OCI-M1 (cell line): ENCODE results near the gene HMCN1.

ENCODE experiments used
- DNase-seq: peaks from one replicate; lab custom pipeline; 2025; lab: John Stamatoyannopoulos, UW

Gene HMCN1

DNA sequence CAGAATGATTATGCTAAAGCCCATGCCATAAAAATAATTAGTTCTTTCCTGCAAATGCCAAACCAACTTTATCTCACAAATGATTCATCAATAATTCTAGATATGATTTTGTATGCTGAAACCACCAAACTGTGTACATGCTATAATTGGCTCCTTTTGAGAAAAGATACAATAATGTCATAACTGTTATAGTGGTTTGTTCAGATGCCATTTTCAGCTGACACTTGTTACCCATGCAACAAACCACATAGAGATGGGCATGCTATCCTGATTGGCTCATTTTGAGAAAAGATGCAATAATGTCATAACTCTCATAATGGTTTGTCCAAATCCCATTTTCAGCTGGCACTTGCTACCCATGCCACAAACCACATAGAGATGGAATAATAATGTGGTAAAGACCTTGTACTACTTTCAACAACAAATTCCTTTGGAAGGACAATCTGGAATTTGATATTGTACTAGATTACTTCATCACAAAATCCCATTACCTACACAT is 357.1 kb downstream of the HMCN1 start:
- DNase-seq = no peak

DNA sequence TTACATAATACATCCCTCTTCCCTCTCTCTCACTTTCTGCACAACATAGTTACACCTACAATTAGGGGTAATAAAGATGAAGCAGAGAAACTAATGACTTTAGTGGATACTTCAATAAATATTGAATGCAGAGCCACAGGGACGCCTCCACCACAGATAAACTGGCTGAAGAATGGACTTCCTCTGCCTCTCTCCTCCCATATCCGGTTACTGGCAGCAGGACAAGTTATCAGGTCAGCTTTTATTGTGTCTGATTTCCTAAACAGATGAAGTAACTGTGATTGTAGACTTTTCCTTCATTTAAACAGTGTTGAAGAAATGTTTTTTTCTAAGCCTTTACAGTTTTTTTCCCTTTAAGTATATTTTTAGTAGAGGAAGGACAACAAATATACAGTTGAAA is 359.2 kb downstream of the HMCN1 start:
- peak; percentile 74 for DNase-seq

DNA sequence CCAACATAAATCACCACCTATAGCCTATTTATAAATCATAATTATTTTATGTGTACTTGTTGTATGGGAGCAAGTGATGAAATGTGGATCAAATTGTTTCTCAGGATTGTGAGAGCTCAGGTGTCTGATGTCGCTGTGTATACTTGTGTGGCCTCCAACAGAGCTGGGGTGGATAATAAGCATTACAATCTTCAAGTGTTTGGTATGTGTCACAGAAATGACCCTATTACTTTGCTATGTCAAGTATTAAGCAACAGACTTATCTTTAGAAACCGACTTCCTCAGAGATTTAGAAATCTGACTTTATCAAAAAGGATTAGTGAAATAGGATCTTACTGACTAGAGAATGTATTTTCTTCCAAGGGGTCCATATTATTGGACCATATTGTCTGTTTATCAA is 360.0 kb downstream of the HMCN1 start:
- DNase-seq = no peak

DNA sequence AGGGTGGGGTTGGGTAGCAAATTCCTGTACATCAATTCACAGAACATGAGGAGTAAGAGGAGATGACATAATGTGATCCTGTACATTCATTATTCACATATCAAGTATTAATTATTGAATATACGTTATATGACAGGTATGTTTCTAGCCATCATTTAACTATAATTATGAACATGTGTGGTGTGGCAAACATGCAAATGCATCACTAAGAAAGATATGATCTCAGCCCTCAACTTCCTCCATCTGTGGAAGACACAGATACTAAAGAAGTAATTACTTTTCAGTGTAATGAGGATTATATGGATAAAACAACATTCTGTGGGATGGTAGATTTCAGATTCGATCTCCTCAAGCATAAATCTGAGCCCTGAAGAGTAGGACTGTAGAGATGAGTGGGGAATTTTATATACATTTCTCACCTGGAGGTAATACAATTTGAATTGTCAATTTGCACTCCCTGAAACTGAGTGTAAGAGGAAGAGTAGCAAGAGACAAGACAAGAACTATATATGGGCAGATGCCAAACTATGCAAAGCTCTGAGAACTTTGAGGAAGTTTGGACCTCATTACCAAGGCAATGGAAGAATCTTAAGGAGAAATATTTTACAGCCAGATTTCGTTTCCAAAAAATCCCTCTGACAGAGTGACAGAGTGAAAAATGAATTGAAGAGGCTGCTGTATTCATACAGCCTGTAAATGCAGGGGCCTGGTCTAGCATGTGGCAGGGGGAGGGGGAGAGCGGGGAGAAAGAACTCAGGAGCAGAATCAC is 365.3 kb downstream of the HMCN1 start:
- peak; percentile 65 for DNase-seq

DNA sequence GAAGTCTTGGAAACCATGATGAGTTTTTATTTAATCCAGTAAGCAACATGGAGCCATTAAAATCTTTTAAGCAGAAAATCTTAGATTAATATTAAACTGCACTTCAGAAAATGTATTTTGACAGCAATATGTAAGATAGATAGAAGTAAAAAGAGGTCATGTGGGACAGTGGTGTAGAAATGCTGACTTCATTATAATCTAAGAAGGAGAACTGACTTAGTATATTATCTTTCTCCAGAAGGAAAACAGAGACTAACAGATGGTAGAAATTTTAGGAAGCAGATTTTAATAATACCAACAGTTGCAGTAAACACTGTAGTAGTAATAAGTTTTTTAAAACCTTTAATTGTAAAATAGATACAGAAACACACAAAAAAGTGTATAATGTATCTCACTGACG is 367.9 kb downstream of the HMCN1 start:
- peak; percentile 52 for DNase-seq

DNA sequence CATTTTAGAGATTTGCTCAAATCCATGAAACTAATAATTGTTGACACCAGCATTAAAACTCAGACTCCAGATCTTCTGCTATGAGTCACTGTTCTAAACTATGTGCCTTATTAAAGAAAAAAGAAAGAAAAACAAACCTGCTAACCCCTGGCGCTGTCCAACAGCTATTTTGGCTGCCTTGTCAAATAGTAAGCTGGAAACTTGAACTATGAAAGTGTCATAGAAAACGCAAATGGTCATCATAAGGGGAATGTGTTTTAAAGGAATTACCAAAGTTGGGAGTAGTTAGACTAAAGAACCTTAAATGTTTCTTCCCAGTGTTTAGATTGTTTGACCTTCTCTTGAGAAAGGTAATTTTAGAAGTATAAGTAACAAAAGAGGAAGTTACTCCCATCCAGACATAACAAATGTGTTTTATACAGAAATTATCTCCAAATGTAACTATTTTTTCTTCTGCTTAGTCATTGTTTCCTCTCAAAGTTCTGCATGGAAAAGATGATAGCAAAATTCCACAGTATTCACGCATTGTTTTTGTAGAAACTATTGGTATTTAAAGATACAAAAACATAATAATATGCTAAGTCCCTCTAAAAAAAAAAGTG is 368.5 kb downstream of the HMCN1 start:
- peak; percentile 85 for DNase-seq

DNA sequence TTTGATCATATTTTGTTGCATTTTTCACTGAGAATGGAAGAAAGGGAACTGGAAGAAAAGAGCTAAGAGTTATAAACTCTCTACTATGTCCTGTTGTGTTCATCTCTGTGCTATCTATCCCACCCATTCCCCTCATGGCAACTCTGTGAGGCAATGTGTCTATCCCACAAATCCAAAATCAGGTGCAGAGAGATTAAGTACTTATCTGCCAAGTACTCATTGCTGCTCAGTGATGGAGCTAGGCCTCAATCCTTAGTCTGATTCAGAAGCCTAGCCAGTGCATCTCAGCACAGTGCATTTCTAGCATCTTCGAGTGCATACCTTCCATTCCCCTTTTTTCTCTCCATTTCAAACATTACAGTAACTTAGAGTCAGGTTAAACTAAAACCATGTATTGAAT is 370.3 kb downstream of the HMCN1 start:
- DNase-seq = peak; percentile 39

DNA sequence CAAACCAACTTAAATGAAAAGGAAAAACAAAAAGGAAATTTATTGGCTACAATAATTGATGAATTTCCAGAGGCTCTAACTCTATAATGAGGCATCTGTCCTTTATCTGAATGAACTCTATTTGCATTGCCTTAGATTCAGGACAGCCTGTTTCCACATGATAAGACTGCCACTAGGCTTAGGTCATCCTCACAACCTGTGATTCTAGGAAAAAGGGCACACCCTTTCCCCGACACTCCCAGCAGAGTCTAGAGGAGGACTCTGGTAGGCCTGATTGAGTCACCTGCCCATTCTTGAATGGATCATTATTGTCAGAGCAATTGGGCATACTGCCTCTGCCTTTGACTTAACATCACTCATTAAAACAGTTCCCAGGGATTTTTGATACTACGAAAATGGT is 378.1 kb downstream of the HMCN1 start:
- DNase-seq = peak; percentile 97

DNA sequence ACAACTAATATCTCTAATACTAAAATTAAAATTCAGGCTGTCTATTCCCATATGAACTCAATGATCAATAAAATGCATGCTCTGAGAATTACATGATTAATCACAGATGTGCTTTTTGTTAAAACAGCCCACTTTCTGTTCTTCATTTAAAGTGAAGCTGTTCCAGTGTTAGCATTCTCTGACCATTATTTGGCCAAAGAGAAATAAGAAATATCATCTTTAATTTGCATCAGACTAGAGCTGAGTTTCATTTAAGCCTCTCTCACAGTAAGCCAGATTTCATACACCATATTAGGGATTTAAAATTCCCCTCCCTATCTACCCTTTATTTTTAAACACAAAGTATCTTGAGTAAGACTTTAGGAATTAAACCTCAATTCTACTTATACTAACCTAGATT is 379.3 kb downstream of the HMCN1 start:
- no peak for DNase-seq

DNA sequence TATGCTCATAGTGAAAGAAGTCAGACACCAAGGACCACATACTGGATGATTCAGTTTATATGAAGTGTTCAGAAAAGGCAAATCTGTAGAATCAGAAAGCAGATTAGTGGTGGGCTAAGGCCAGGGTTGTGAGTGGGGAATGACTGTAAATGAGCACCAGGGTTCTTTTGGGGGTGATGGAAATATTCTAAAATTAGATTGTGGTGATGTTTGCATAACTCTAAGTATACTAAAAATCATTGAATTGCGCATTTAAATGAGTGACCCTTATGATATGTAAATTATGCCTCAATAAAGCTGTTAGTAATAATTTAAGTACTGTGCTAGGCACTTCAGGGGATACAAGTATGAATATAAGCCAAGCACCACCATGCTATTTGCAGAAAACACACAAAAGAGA is 384.5 kb downstream of the HMCN1 start:
- no peak for DNase-seq

DNA sequence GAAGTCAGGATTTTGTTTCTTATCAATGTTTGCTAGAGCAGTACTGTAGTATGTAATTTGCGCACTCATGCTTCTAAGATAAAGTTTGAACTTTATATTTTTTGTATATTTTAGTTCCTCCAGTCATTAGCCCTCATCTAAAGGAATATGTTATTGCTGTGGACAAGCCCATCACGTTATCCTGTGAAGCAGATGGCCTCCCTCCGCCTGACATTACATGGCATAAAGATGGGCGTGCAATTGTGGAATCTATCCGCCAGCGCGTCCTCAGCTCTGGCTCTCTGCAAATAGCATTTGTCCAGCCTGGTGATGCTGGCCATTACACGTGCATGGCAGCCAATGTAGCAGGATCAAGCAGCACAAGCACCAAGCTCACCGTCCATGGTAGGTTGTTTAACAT is 388.6 kb downstream of the HMCN1 start:
- no peak for DNase-seq

DNA sequence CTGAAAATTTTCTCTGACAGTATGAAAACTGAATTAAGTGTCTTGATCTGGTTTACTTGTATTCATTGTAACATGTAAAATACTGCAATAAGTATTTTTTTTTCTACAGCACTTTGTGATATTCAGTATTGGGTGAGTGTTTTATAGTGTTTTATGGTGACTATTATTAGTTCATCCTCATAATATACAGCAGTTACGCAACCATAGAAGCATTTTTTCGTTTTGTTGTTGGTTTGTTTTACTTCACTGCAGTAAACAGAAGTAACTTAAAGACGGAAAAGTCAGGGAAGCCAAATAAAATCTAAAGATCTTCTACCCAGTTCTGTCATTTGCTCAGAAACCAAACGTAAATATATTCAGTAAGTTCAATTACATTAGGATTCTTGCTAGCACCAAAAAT is 390.8 kb downstream of the HMCN1 start:
- DNase-seq = no peak

DNA sequence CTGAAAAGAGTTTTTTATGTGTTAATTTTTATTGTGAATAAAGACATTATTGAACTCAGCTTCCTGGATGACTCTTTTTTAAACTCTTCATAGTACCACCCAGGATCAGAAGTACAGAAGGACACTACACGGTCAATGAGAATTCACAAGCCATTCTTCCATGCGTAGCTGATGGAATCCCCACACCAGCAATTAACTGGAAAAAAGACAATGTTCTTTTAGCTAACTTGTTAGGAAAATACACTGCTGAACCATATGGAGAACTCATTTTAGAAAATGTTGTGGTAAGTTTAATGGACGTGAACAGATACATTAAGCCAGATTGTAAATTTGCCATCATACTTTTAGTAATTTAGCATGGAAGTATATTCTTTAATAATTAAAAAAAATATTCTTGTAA is 391.3 kb downstream of the HMCN1 start:
- no peak for DNase-seq

DNA sequence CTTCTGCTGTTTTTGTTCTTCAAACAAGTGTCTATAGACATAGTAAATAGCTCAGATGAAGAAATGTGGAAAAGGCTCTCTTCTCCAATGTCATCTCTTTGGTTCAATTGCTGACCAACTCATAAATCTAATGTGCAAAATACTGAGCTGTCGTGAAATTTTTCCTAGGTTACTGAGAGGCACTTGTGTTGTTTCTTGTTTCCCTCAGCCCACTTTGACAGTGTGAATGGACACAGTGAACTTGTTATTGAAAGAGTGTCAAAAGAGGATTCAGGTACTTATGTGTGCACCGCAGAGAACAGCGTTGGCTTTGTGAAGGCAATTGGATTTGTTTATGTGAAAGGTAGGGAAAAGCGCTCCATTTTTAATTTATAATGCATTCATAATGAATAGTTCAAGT is 395.6 kb downstream of the HMCN1 start:
- no peak for DNase-seq

DNA sequence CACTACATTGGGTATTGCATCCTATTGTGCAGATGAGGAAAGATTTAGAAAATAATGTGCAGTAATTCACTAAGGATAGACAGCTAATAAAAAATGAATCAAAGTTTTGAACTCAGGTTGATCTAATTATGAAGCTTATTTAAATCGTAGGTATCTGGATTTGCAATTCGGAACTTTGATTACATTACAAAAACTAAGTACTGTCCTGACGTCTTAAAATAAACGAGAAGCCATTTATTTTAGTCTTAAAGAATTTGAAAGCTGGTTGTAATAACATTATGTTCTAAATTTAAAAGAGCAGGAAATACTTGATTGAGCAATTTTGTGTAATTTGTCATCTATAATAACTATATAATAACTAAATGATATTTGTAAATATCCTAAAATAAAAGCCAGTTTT is 404.9 kb downstream of the HMCN1 start:
- DNase-seq = no peak

DNA sequence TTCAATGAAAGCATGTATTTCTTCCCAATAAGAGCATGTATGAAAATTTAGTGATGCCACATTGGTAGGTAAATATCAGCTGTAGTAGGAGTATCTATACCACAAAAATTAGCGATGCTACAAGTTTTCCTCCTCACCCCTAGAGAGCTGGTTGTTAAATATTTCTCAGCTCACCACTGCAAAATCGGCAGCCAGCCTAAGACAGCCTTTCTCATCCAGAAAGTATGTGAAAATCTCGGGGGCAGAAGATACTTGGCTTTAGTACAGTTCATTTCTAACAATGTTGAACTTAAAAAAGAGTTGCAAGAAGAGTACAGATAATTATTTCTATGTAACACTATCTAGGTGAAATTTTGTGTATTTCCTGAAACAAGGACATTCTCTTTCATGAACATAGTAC is 405.5 kb downstream of the HMCN1 start:
- no peak for DNase-seq

DNA sequence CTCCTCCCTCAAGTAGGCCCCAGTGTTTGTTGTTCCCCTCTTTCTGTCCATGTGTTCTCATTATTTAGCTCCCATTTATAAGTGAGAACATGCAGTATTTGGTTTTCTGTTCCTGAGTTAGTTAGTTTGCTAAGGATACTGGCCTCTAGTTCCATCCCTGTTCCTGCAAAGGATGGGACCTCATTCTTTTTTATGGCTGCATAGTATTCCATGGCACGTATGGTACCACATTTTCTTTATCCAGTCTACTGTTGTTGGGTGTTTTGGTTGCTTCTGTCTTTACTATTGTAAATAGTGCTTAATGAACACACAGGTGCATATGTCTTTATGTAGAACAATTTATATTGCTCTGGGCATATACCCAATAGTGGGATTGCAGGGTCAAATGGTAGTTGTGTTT is 408.0 kb downstream of the HMCN1 start:
- no peak for DNase-seq

DNA sequence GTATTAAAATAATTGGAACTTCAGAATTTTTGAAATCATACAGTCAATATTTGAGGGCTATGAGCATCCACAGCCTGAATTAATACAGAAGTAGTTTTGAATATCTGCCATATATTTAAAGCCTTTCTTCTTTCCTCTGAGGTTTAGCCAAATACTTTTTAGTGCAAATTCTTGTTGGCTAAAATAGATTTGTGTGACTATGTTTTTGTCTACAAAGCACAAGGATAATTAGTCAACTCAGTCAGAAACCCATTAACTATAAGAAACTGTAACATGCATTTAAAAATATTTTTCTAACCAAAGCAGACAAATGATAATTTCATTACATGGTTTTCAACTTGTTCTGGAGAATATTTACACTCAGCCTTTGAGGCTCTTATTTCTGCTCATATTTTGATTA is 408.7 kb downstream of the HMCN1 start:
- no peak for DNase-seq

DNA sequence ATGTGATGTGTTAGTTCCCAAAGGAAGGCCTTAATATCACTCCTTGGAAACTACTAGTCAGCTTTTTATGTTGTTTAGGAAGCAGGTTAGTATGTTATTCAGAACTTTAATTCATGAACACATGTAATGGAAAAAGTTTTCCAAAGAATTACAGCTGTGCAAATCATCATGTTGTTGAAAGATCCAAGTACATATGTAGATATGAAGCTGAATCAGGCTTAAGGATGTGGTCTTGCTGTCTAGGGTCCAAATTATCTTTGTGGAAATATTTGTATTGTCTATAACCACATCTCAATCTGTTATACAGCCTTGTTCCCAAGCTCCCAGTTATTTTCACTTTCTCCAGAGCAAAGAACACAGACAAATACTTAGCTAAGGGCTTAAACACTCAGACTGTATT is 409.3 kb downstream of the HMCN1 start:
- DNase-seq = peak; percentile 20

DNA sequence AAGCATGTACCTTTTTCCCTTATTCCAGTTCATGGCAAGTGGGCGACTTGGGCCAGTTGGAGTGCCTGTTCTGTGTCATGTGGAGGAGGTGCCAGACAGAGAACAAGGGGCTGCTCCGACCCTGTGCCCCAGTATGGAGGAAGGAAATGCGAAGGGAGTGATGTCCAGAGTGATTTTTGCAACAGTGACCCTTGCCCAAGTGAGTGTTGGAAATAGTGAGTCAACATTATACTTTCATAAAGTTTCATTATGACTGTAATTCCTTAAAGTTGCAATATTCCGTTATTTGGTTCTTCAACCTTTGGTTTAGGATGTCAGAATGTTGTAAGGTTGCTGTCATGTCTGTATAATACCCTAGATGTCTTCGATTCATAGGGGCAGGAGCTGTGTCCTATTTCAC is 410.3 kb downstream of the HMCN1 start:
- DNase-seq = no peak

DNA sequence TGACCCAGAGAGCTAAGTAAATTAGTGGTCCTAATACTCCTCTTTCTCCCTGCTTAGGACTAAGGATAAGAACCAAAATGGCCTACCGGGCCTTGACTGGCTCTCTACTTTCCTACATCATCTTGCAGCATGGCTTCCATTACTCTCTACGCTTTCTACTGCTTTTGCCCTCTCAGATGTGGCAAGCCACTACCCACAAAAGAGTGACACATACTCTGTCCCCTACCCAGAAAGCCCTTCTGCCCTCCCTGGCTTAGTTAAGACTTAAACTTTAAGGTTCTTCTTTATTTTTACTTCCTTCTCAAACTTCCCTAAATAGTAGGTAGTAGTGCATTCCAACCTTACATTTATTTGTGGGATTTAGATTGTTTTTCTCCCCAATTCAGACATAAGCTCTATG is 412.8 kb downstream of the HMCN1 start:
- peak; percentile 61 for DNase-seq

DNA sequence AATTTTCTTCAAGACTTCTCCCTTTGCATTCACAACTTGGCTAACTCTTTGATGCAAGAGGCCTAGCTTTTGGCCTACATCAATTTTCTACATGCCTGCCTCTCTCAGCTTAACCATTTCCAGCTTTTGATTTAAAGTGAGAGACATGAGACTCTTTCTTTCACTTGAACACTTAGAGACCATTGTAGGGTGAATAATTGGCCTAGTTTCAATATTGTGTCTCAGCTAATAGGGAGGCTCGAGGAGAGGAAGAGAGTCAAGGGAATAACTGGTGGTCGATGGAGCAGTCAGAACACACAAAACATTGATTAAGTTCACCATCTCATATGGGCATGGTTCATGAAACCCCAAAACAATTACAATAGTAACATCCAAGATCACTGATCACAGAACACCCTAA is 415.4 kb downstream of the HMCN1 start:
- DNase-seq = no peak

DNA sequence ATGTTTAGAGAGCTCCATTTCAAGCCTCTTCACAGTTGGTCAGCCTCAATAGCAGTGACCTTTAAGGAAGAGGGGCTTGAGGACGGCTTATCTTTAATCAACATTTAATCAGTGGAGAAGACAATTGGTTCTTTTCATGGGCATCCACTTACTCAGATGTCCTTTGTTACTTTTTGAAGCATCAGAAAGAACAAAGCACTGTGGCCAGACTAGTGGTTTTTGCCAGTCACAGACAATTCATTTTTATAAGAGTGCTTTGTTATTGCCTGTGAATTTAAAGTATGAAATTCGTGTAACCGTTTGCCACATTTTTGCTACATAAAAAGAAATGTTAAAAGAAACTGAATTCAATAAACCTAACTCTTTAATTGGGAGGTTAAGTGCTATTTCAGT is 418.0 kb downstream of the HMCN1 start:
- no peak for DNase-seq
